Chondrocyte (in vitro differentiated cells): Measurements from ENCODE around the gene IFRD1. TPM values are rescaled to one million over a fixed set of nuclear protein-coding genes. Genes with fewer than 3 reads are reported as not detected.

ENCODE experiments used
- DNase-seq: peaks from one replicate; pipeline ENCODE4 v3.0.0; 2021; ENCODE audit warnings: mixed read lengths, low spot score
- H3K27ac Mint-ChIP-seq: one replicate; pipeline ENCODE4 v1.8.0; 2021; ENCODE audit warnings: mild to moderate bottlenecking, moderate library complexity, mixed read lengths; ENCODE audit not compliant: unreplicated experiment
- H3K27me3 Mint-ChIP-seq: 2 replicates; pipeline ENCODE4 v1.8.0; 2021; ENCODE audit warnings: low read depth, mixed read lengths
- H3K36me3 Mint-ChIP-seq: 2 replicates; pipeline ENCODE4 v1.8.0; 2021; ENCODE audit warnings: low read depth, mixed read lengths
- H3K4me1 Mint-ChIP-seq: 2 replicates; pipeline ENCODE4 v1.8.0; 2021; ENCODE audit warnings: low read depth, mild to moderate bottlenecking, mixed read lengths
- H3K4me3 Mint-ChIP-seq: one replicate; pipeline ENCODE4 v1.8.0; 2021; ENCODE audit warnings: mild to moderate bottlenecking, moderate library complexity, mixed read lengths; ENCODE audit not compliant: unreplicated experiment
- H3K9me3 Mint-ChIP-seq: 2 replicates; pipeline ENCODE4 v1.8.0; 2021; ENCODE audit warnings: low read depth, mixed read lengths
- CTCF ChIP-seq: fragments of 200-600 bp; sonication (generic); IDR thresholded peaks from 2 replicates; pipeline ENCODE4 v1.5.0; 2021; ENCODE audit warnings: antibody characterized with exemption, mild to moderate bottlenecking, moderate library complexity
- total RNA-seq: library from RNA; stranded (reverse); gene quantifications from 3 replicates; pipeline ENCODE4 v1.2.1, GENCODE V29; 2021

The IFRD1 gene
- total RNA-seq, 1 donor from 2014 or later = 108 TPM

GRCh38 chr7:112442210-112442609 lies 8.1 kb upstream of the IFRD1 start:
- Mint-ChIP-seq H3K27me3 (no peaks in the 10 kb centered on the region), H3K4me1 (peaks cover 4% of the 10 kb centered on the region), H3K4me3 (no peak overlapping the region), H3K27ac (no peak overlapping the region), H3K36me3 (no peaks in the 10 kb centered on the region), H3K9me3 (no peaks in the 10 kb centered on the region)
- DNase-seq = no peak
- no peak for TF ChIP-seq CTCF

- H3K27ac Mint-ChIP-seq = no peak overlapping the region
- H3K27me3 Mint-ChIP-seq = no peaks in the 10 kb centered on the region
- H3K36me3 Mint-ChIP-seq = no peaks in the 10 kb centered on the region
- H3K4me1 Mint-ChIP-seq = peaks cover 10% of the 10 kb centered on the region
- TF ChIP-seq CTCF = no peak
- H3K9me3 Mint-ChIP-seq = no peaks in the 10 kb centered on the region
- H3K4me3 Mint-ChIP-seq = no peak overlapping the region
- no peak for DNase-seq
Measured at GRCh38 chr7:112444505-112444904, 5.8 kb upstream of the IFRD1 start.

GRCh38 chr7:112446431-112446830 lies 3.8 kb upstream of the IFRD1 start:
- Mint-ChIP-seq H3K27ac (no peak overlapping the region), H3K27me3 (no peaks in the 10 kb centered on the region), H3K9me3 (no peaks in the 10 kb centered on the region), H3K36me3 (no peaks in the 10 kb centered on the region), H3K4me1 (peaks cover 14% of the 10 kb centered on the region), H3K4me3 (no peak overlapping the region)
- TF ChIP-seq CTCF = no peak
- no peak for DNase-seq

- Mint-ChIP-seq H3K27me3 (no peaks in the 10 kb centered on the region), H3K36me3 (peaks cover 1% of the 10 kb centered on the region), H3K4me3 (no peak overlapping the region), H3K9me3 (no peaks in the 10 kb centered on the region), H3K27ac (no peak overlapping the region), H3K4me1 (peaks cover 19% of the 10 kb centered on the region)
- TF ChIP-seq CTCF = no peak
- no peak for DNase-seq
Measured at GRCh38 chr7:112447406-112447805, 2.9 kb upstream of the IFRD1 start.

GRCh38 chr7:112448381-112448780 lies 1.9 kb upstream of the IFRD1 start:
- no peak for TF ChIP-seq CTCF

More at GRCh38 chr7:112448381-112448780, 1.9 kb upstream of the IFRD1 start:
- no peak overlapping the region for H3K4me3 Mint-ChIP-seq
- no peaks in the 10 kb centered on the region for H3K27me3 Mint-ChIP-seq
- H3K4me1 Mint-ChIP-seq = peaks cover 27% of the 10 kb centered on the region
- no peaks in the 10 kb centered on the region for H3K9me3 Mint-ChIP-seq
- no peak for DNase-seq
- peak overlapping the region; percentile 100 for H3K27ac Mint-ChIP-seq
- peaks cover 1% of the 10 kb centered on the region for H3K36me3 Mint-ChIP-seq
